H9 (cell line): ENCODE results near the gene SLC25A25. TPM values are rescaled to one million over a fixed set of nuclear protein-coding genes. Genes with fewer than 3 reads are reported as not detected.
A peak's percentile ranks its signal among the peaks of the same experiment; 100 is the strongest.

Experiments used
- DNase-seq: peaks from one replicate; pipeline ENCODE4 v3.0.0-alpha.2; 2017
- H2AFZ ChIP-seq: one replicate; pipeline ENCODE4 v1.6.1; 2013; ENCODE audit warnings: mild to moderate bottlenecking, low read length, control low read depth, moderate library complexity
- H2AK5ac ChIP-seq: 2 replicates; pipeline ENCODE4 v1.6.1; 2013; ENCODE audit warnings: low read length, control low read depth, mixed read lengths; ENCODE audit not compliant: insufficient read length
- H2BK120ac ChIP-seq: one replicate; pipeline ENCODE4 v1.6.1; 2013; ENCODE audit warnings: low read depth, mild to moderate bottlenecking, low read length, control low read depth, inconsistent platforms; ENCODE audit not compliant: poor library complexity, severe bottlenecking
- H2BK12ac ChIP-seq: 2 replicates; pipeline ENCODE4 v1.6.1; 2013; ENCODE audit warnings: low read length, control low read depth, mixed read lengths, low read depth; ENCODE audit not compliant: insufficient read length
- H2BK15ac ChIP-seq: 2 replicates; pipeline ENCODE4 v1.6.1; 2013; ENCODE audit warnings: low read depth, low read length, control low read depth
- H2BK20ac ChIP-seq: one replicate; pipeline ENCODE4 v1.6.1; 2013; ENCODE audit warnings: low read depth, mild to moderate bottlenecking, low read length, control low read depth, inconsistent platforms; ENCODE audit not compliant: poor library complexity, severe bottlenecking
- H2BK5ac ChIP-seq: 2 replicates; pipeline ENCODE4 v1.6.1; 2013; ENCODE audit warnings: low read length, control low read depth, mixed read lengths; ENCODE audit not compliant: insufficient read length
- H3K14ac ChIP-seq: 2 replicates; pipeline ENCODE4 v1.6.1; 2013; ENCODE audit warnings: low read length, control low read depth; ENCODE audit not compliant: insufficient read depth
- H3K18ac ChIP-seq: 2 replicates; pipeline ENCODE4 v1.6.1; 2013; ENCODE audit warnings: low read depth, mild to moderate bottlenecking, mixed read lengths, low read length, control low read depth; ENCODE audit not compliant: insufficient read length
- H3K23ac ChIP-seq: 2 replicates; pipeline ENCODE4 v1.6.1; 2013; ENCODE audit warnings: low read length, control low read depth, mixed read lengths, low read depth; ENCODE audit not compliant: insufficient read length
- H3K23me2 ChIP-seq: 2 replicates; pipeline ENCODE4 v1.6.1; 2013; ENCODE audit warnings: low read depth, mild to moderate bottlenecking, mixed read lengths, low read length, control low read depth; ENCODE audit not compliant: insufficient read length, poor library complexity, severe bottlenecking
- H3K27ac ChIP-seq: 2 replicates; pipeline ENCODE4 v1.5.1; 2013; ENCODE audit warnings: low read length, control low read depth, mixed read lengths, low read depth; ENCODE audit not compliant: insufficient read length
- H3K27me3 ChIP-seq: 2 replicates; pipeline ENCODE4 v1.6.1; 2013; ENCODE audit warnings: low read length, control low read depth, inconsistent platforms; ENCODE audit not compliant: insufficient read depth
- H3K4ac ChIP-seq: 2 replicates; pipeline ENCODE4 v1.6.1; 2013; ENCODE audit warnings: low read depth, mild to moderate bottlenecking, control low read depth, inconsistent platforms, low read length, moderate library complexity
- H3K4me1 ChIP-seq: 2 replicates; pipeline ENCODE4 v1.6.1; 2013; ENCODE audit warnings: low read length, control low read depth, inconsistent platforms; ENCODE audit not compliant: insufficient read depth
- H3K4me2 ChIP-seq: 2 replicates; pipeline ENCODE4 v1.6.1; 2013; ENCODE audit warnings: low read length, control low read depth, mixed read lengths; ENCODE audit not compliant: insufficient read length, insufficient read depth
- H3K56ac ChIP-seq: 2 replicates; pipeline ENCODE4 v1.6.1; 2013; ENCODE audit warnings: low read depth, mild to moderate bottlenecking, mixed read lengths, low read length, control low read depth; ENCODE audit not compliant: insufficient read length
- H3K79me1 ChIP-seq: 2 replicates; pipeline ENCODE4 v1.6.1; 2013; ENCODE audit warnings: low read depth, mild to moderate bottlenecking, moderate library complexity, low read length, control low read depth, inconsistent platforms; ENCODE audit not compliant: insufficient read depth, poor library complexity, severe bottlenecking
- H3K79me2 ChIP-seq: 2 replicates; pipeline ENCODE4 v1.6.1; 2013; ENCODE audit warnings: low read length, control low read depth, inconsistent platforms; ENCODE audit not compliant: insufficient read depth
- H3K9ac ChIP-seq: 2 replicates; pipeline ENCODE4 v1.6.1; 2013; ENCODE audit warnings: low read length, control low read depth, mixed read lengths; ENCODE audit not compliant: insufficient read length; ENCODE audit errors: extremely low read depth
- H3K9me3 ChIP-seq: one replicate; pipeline ENCODE4 v1.6.1; 2013; ENCODE audit warnings: low read depth, low read length, inconsistent platforms; ENCODE audit not compliant: control insufficient read depth
- H3T11ph ChIP-seq: one replicate; pipeline ENCODE4 v1.6.1; 2013; ENCODE audit warnings: mild to moderate bottlenecking, low read length, control low read depth, inconsistent platforms
- H4K20me1 ChIP-seq: one replicate; pipeline ENCODE4 v1.6.1; 2013; ENCODE audit not compliant: control insufficient read depth, insufficient read length, insufficient read depth
- H4K5ac ChIP-seq: 2 replicates; pipeline ENCODE4 v1.6.1; 2013; ENCODE audit warnings: low read depth, mild to moderate bottlenecking, mixed read lengths, low read length, control low read depth; ENCODE audit not compliant: insufficient read length
- H4K8ac ChIP-seq: replicated peaks from 2 replicates; pipeline ENCODE4 v1.6.1; 2013; ENCODE audit warnings: low read length, control low read depth, mixed read lengths, low read depth; ENCODE audit not compliant: insufficient read length
- H4K91ac ChIP-seq: 2 replicates; pipeline ENCODE4 v1.6.1; 2013; ENCODE audit warnings: low read depth, mild to moderate bottlenecking, moderate library complexity, mixed read lengths, low read length, control low read depth; ENCODE audit not compliant: insufficient read length
- H3K27ac Mint-ChIP-seq, 3 experiments: 2 replicates in 2 of 3; 3 replicates in 1 of 3; pipeline ENCODE4 v1.8.0; 2020 to 2021; ENCODE audit warnings: mixed read lengths in 3 of 3, mild to moderate bottlenecking in 1 of 3, moderate library complexity in 1 of 3
- H3K27me3 Mint-ChIP-seq: 2 replicates; pipeline ENCODE4 v1.8.0; 2021; ENCODE audit warnings: low read depth, mild to moderate bottlenecking, moderate library complexity, mixed read lengths
- H3K36me3 Mint-ChIP-seq, 3 experiments: 2 replicates in 2 of 3; 3 replicates in 1 of 3; pipeline ENCODE4 v1.8.0; 2020 to 2021; ENCODE audit warnings: low read depth in 3 of 3, mixed read lengths in 3 of 3; ENCODE audit not compliant: insufficient read depth in 1 of 3
- H3K4me1 Mint-ChIP-seq, 2 experiments: 2 replicates each; pipeline ENCODE4 v1.8.0; 2020; ENCODE audit warnings: mixed read lengths in 2 of 2
- H3K4me3 Mint-ChIP-seq, 2 experiments: 2 replicates in 1 of 2; 3 replicates in 1 of 2; pipeline ENCODE4 v1.8.0; 2020 to 2021; ENCODE audit warnings: mild to moderate bottlenecking in 2 of 2, mixed read lengths in 2 of 2, moderate library complexity in 1 of 2
- H3K9me3 Mint-ChIP-seq, 2 experiments: 2 replicates in 1 of 2; 3 replicates in 1 of 2; pipeline ENCODE4 v1.8.0; 2020; ENCODE audit warnings: mild to moderate bottlenecking in 2 of 2, mixed read lengths in 2 of 2, moderate library complexity in 1 of 2
- CTCF ChIP-seq: fragments of 200-600 bp; sonication (generic); conservative IDR thresholded peaks from 3 replicates; pipeline ENCODE4 v1.8.0; 2021; ENCODE audit warnings: antibody characterized with exemption, mild to moderate bottlenecking
- WGBS: extraction: QIAGEN DNeasy Blood & Tissue Kit; methylation state at CpG from one replicate; pipeline ENCODE4 v1.1.7; 2013; ENCODE audit warnings: missing lambda C conversion rate, low lambda C conversion rate, mixed read lengths; ENCODE audit not compliant: insufficient read length; ENCODE audit errors: extremely low coverage; 5-methylcytosine and 5-hydroxymethylcytosine counted together
- total RNA-seq: library from RNA; stranded (reverse); gene quantifications from 2 replicates; pipeline ENCODE4 v1.2.1, GENCODE V29; 2021

The SLC25A25 gene
- total RNA-seq, 1 experiment from 2014 or later = 16.9 TPM

DNA sequence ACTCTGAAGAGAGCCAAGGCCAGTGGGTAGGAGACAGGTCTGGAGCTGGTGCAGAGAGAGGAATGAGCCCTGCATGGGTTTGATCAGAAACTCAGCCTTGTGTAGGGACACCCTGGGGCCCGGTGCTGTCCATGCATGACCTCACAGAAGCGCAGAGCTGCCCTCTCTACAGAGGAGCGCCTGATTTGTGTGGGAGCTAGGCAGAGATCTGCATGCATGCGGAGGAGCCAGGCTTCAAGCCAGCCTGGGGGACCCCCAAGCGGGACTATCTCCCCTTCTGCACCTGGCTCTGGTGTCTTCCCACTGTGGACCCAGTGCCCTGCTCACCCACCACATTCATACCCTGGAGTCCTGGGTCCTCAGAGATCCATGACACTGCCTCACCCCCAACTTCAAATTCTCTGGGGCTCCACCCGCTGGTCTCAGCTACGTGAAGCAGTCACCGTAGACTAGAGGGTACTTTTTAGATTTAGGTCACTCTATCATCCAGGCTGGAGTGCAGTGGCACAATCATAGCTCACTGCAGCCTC lies 78.6 kb downstream of the SLC25A25 start:
- H3K9me3 ChIP-seq = no peaks in the 10 kb centered on the region
- H4K5ac ChIP-seq = no peak overlapping the region
- H4K8ac ChIP-seq = no peak overlapping the region
- no peak overlapping the region for H2BK12ac ChIP-seq
- Mint-ChIP-seq H3K36me3 (no peaks in the 10 kb centered on the region), H3K27me3 (peaks cover 10% of the 10 kb centered on the region), H3K4me3 (no peak overlapping the region; a peak in 2 of 5 replicates), H3K4me1 (peaks cover 11 to 18% of the 10 kb centered on the region in 2 experiments), H3K27ac (no peak overlapping the region), H3K9me3 (no peaks in the 10 kb centered on the region)
- H2AK5ac ChIP-seq = no peak overlapping the region
- no peak overlapping the region for H2BK120ac ChIP-seq
- no peak overlapping the region for H2BK5ac ChIP-seq
- H3K27ac ChIP-seq = no peak overlapping the region
- H3K4me2 ChIP-seq = no peak overlapping the region
- no peak overlapping the region for H3K4ac ChIP-seq
- no peak overlapping the region for H3K18ac ChIP-seq
- no peak overlapping the region for H3K9ac ChIP-seq
- no peak overlapping the region for H3K56ac ChIP-seq
- H3K27me3 ChIP-seq = no peaks in the 10 kb centered on the region
- no peaks in the 10 kb centered on the region for H3K79me1 ChIP-seq
- WGBS = no CpG with 5 or more reads among the region's 8 CpGs
- no peak overlapping the region for H2BK20ac ChIP-seq
- H2AFZ ChIP-seq = no peak overlapping the region
- H3K23me2 ChIP-seq = no peaks in the 10 kb centered on the region
- no peak overlapping the region for H3K14ac ChIP-seq
- no peak overlapping the region for H3T11ph ChIP-seq
- H4K20me1 ChIP-seq = no peaks in the 10 kb centered on the region
- no peak overlapping the region for H3K23ac ChIP-seq
- no peak overlapping the region for H4K91ac ChIP-seq
- TF ChIP-seq CTCF = no peak
- H3K79me2 ChIP-seq = no peaks in the 10 kb centered on the region
- DNase-seq = peak; percentile 24
- no peak overlapping the region for H2BK15ac ChIP-seq
- no peaks in the 10 kb centered on the region for H3K4me1 ChIP-seq
